SK-N-SH (cell line): Measurements from ENCODE around the gene WDR7. TPM values are rescaled to one million over a fixed set of nuclear protein-coding genes. Genes with fewer than 3 reads are reported as not detected.

ENCODE experiments used
- CTCF ChIA-PET: fragments of 300-600, 350-600 bp; formaldehyde crosslinking; extraction: SDS; loops from one replicate; lab custom pipeline; 2021; lab: Yijun Ruan, JAX
- POLR2A ChIA-PET: fragments of 350-600 bp; sonication (Branson Sonifier 250); formaldehyde crosslinking; extraction: SDS; loops from one replicate; lab custom pipeline; 2020; ENCODE audit warnings: antibody characterized with exemption, inconsistent platforms; lab: Yijun Ruan, JAX
- DNase-seq: peaks from one replicate; pipeline ENCODE4 v3.0.0; 2012
- H2AFZ ChIP-seq: fragments of 200-600 bp; sonication (generic); 2 replicates; pipeline ENCODE4 v1.8.1; 2016; ENCODE audit warnings: antibody characterized with exemption, mild to moderate bottlenecking, low read depth
- H3F3A ChIP-seq: fragments of 200-600 bp; sonication (generic); replicated peaks from 2 replicates; pipeline ENCODE3; 2016; ENCODE audit warnings: antibody characterized with exemption, mild to moderate bottlenecking; ENCODE audit not compliant: insufficient read depth
- H3K27ac ChIP-seq, 2 experiments: fragments of 200-500 bp in 1 of 2; fragments of 200-600 bp in 1 of 2; sonication (Bioruptor generic) in 1 of 2; sonication (generic), shearing (Covaris generic) in 1 of 2; 2 replicates each; pipeline versions ENCODE4 v1.5.1 to v1.6.1; 2014 to 2016; ENCODE audit warnings: low read depth in 2 of 2, inconsistent platforms in 1 of 2, low read length in 1 of 2, mild to moderate bottlenecking in 1 of 2, mixed read lengths in 1 of 2
- H3K27me3 ChIP-seq: fragments of 200-600 bp; sonication (generic), shearing (Covaris generic); 2 replicates; pipeline ENCODE4 v1.6.1; 2016; ENCODE audit warnings: mixed run types; ENCODE audit not compliant: insufficient read depth
- H3K36me3 ChIP-seq, 2 experiments: fragments of 200-500 bp in 1 of 2; fragments of 200-600 bp in 1 of 2; sonication (Bioruptor generic) in 1 of 2; sonication (generic) in 1 of 2; replicated peaks in 1 of 2; 2 replicates each; pipeline versions ENCODE3 to v1.5.1; 2014 to 2016; ENCODE audit warnings: low read length in 1 of 2, mild to moderate bottlenecking in 1 of 2; ENCODE audit not compliant: insufficient read depth in 2 of 2, control insufficient read depth in 1 of 2
- H3K4me1 ChIP-seq, 2 experiments: fragments of 200-500 bp in 1 of 2; fragments of 200-600 bp in 1 of 2; sonication (Bioruptor generic) in 1 of 2; sonication (generic), shearing (Covaris generic) in 1 of 2; 2 replicates each; pipeline versions ENCODE4 v1.5.1 to v1.6.1; 2014 to 2016; ENCODE audit warnings: low read depth in 1 of 2, low read length in 1 of 2, mixed run types in 1 of 2; ENCODE audit not compliant: insufficient read depth in 2 of 2, control insufficient read depth in 1 of 2
- H3K4me2 ChIP-seq: fragments of 200-600 bp; sonication (generic), shearing (Covaris generic); 2 replicates; pipeline ENCODE4 v1.6.1; 2017; ENCODE audit warnings: mixed run types
- H3K4me3 ChIP-seq, 2 experiments: fragments of 200-500 bp in 1 of 2; fragments of 200-600 bp in 1 of 2; sonication (Bioruptor generic) in 1 of 2; sonication (generic), shearing (Covaris generic) in 1 of 2; 2 replicates each; pipeline versions ENCODE4 v1.5.1 to v1.8.1; 2014 to 2016; ENCODE audit warnings: low read depth in 2 of 2, inconsistent platforms in 1 of 2, low read length in 1 of 2, mild to moderate bottlenecking in 1 of 2, mixed read lengths in 1 of 2, moderate library complexity in 1 of 2
- H3K79me2 ChIP-seq: fragments of 200-600 bp; sonication (generic); 2 replicates; pipeline ENCODE4 v1.8.1; 2017; ENCODE audit warnings: mild to moderate bottlenecking; ENCODE audit not compliant: insufficient read depth
- H3K9ac ChIP-seq: fragments of 200-600 bp; sonication (generic); 2 replicates; pipeline ENCODE4 v1.6.1; 2017; ENCODE audit warnings: mixed run types
- H3K9me2 ChIP-seq: fragments of 200-600 bp; sonication (generic); 2 replicates; pipeline ENCODE4 v1.6.1; 2017; ENCODE audit warnings: mixed run types
- H3K9me3 ChIP-seq: fragments of 200-600 bp; sonication (generic); 2 replicates; pipeline ENCODE4 v1.6.1; 2017; ENCODE audit warnings: mixed run types, mild to moderate bottlenecking, moderate library complexity
- H4K20me1 ChIP-seq: fragments of 200-600 bp; sonication (generic); 2 replicates; pipeline ENCODE4 v1.6.1; 2017; ENCODE audit warnings: mild to moderate bottlenecking, mixed run types; ENCODE audit not compliant: insufficient read depth
- CHD2 ChIP-seq: fragments of 150-350 bp; IDR thresholded peaks from 2 replicates; pipeline ENCODE4 v1.6.1; 2018; ENCODE audit warnings: low read length; ENCODE audit not compliant: partially characterized antibody
- EP300 ChIP-seq, 2 experiments: IDR thresholded peaks; 2 replicates each; pipeline versions ENCODE4 v1.4.0 to v1.6.1; 2012; ENCODE audit warnings: borderline replicate concordance in 1 of 2, low read depth in 1 of 2, low read length in 1 of 2
- FOXJ3 ChIP-seq: sonication (generic); formaldehyde crosslinking; IDR thresholded peaks from 2 replicates; pipeline ENCODE4 v1.5.1; 2020; ENCODE audit warnings: mild to moderate bottlenecking, missing genetic modification reagents
- FOXM1 ChIP-seq: IDR thresholded peaks from 2 replicates; pipeline ENCODE4 v1.4.0; 2012; ENCODE audit warnings: low read depth, mild to moderate bottlenecking
- GABPA ChIP-seq: IDR thresholded peaks from 2 replicates; pipeline ENCODE4 v1.4.0; 2012; ENCODE audit warnings: low read depth, mild to moderate bottlenecking
- MXI1 ChIP-seq: IDR thresholded peaks from 2 replicates; pipeline ENCODE4 v1.6.1; 2012; ENCODE audit warnings: mild to moderate bottlenecking, low read depth, low read length, improper control_type of control experiment
- RAD21 ChIP-seq: IDR thresholded peaks from 2 replicates; pipeline ENCODE4 v1.6.1; 2012; ENCODE audit warnings: mild to moderate bottlenecking, low read length
- RFX5 ChIP-seq: IDR thresholded peaks from 2 replicates; pipeline ENCODE4 v1.6.1; 2012; ENCODE audit warnings: mild to moderate bottlenecking, improper control_type of control experiment, low read length
- SIN3A ChIP-seq: IDR thresholded peaks from 2 replicates; pipeline ENCODE4 v1.6.1; 2012; ENCODE audit warnings: low read depth, mild to moderate bottlenecking, low read length, moderate library complexity, borderline replicate concordance
- SMC3 ChIP-seq: IDR thresholded peaks from 2 replicates; pipeline ENCODE4 v1.6.1; 2012; ENCODE audit warnings: low read depth, low read length, improper control_type of control experiment
- WGBS: methylation state at CpG from one replicate; pipeline ENCODE4 v1.1.6; 2017; ENCODE audit warnings: low lambda C conversion rate; 5-methylcytosine and 5-hydroxymethylcytosine counted together
- polyA plus RNA-seq, 3 experiments: library from polyadenylated mRNA; depleted of rRNA; stranded (reverse); fragments of >200 nt; gene quantifications; 2 replicates each; pipeline ENCODE4 v1.2.3, GENCODE V29; 2012
- TF ChIP-seq, protein P1 (sequence below): IDR thresholded peaks from 2 replicates; pipeline ENCODE4 v1.6.1; 2012; ENCODE audit warnings: mild to moderate bottlenecking, low read depth, low read length, moderate library complexity
- TF ChIP-seq, protein P2 (sequence below): fragments of 150-350 bp; IDR thresholded peaks from 2 replicates; pipeline ENCODE4 v1.6.1; 2016; ENCODE audit warnings: mild to moderate bottlenecking, low read depth, low read length
- TF ChIP-seq, protein P3 (sequence below): IDR thresholded peaks from 2 replicates; pipeline ENCODE4 v1.4.0; 2012; ENCODE audit warnings: low read depth
- TF ChIP-seq, protein P4 (sequence below): IDR thresholded peaks from 2 replicates; pipeline ENCODE4 v1.4.0; 2012; ENCODE audit warnings: low read depth, borderline replicate concordance
- TF ChIP-seq, protein P5 (sequence below): IDR thresholded peaks from 2 replicates; pipeline ENCODE4 v1.4.0; 2012; ENCODE audit warnings: low read depth, borderline replicate concordance

The WDR7 gene
- polyA plus RNA-seq, 1 of the 3 experiments (the other 2 are of a cell fraction), result 4.1 TPM

DNA sequence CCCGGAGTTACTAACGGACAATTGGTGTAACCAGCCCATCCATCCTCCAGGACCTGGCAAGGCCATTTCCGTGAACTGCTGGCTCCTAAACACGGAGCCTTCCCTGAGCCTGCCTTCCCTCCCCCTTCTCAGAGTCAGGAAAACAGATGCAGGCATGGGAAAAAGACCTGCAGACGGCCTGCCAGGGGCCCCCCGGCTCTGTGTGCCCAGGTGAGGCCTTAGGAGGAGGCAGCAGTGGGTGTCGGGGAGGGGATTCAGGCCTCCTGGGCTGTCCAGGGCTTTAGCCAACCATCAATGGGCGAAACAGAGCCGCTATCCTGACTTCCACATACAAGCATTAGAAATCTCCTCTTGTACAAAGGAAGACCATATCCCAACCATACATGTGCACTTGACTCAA lies 427.5 kb downstream of the WDR7 start:
- Histone ChIP-seq H3K9me2 (no peaks in the 10 kb centered on the region), H3K4me1 (no peaks in the 10 kb centered on the region), H3K9ac (no peak overlapping the region), H3K27me3 (no peaks in the 10 kb centered on the region), H3K36me3 (no peaks in the 10 kb centered on the region), H3K27ac (no peak overlapping the region), H3K4me3 (no peak overlapping the region), H2AFZ (no peak overlapping the region), H4K20me1 (no peaks in the 10 kb centered on the region), H3K79me2 (no peaks in the 10 kb centered on the region), H3K4me2 (no peak overlapping the region), H3K9me3 (no peaks in the 10 kb centered on the region), H3F3A (no peaks in the 10 kb centered on the region)
- WGBS, result 33% methylated on average over 7 of the region's 9 CpGs
- no peak for TF ChIP-seq RFX5
- TF ChIP-seq, protein P1, sequence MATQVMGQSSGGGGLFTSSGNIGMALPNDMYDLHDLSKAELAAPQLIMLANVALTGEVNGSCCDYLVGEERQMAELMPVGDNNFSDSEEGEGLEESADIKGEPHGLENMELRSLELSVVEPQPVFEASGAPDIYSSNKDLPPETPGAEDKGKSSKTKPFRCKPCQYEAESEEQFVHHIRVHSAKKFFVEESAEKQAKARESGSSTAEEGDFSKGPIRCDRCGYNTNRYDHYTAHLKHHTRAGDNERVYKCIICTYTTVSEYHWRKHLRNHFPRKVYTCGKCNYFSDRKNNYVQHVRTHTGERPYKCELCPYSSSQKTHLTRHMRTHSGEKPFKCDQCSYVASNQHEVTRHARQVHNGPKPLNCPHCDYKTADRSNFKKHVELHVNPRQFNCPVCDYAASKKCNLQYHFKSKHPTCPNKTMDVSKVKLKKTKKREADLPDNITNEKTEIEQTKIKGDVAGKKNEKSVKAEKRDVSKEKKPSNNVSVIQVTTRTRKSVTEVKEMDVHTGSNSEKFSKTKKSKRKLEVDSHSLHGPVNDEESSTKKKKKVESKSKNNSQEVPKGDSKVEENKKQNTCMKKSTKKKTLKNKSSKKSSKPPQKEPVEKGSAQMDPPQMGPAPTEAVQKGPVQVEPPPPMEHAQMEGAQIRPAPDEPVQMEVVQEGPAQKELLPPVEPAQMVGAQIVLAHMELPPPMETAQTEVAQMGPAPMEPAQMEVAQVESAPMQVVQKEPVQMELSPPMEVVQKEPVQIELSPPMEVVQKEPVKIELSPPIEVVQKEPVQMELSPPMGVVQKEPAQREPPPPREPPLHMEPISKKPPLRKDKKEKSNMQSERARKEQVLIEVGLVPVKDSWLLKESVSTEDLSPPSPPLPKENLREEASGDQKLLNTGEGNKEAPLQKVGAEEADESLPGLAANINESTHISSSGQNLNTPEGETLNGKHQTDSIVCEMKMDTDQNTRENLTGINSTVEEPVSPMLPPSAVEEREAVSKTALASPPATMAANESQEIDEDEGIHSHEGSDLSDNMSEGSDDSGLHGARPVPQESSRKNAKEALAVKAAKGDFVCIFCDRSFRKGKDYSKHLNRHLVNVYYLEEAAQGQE, result no peak
- no peak for TF ChIP-seq SMC3
- TF ChIP-seq, protein P2, sequence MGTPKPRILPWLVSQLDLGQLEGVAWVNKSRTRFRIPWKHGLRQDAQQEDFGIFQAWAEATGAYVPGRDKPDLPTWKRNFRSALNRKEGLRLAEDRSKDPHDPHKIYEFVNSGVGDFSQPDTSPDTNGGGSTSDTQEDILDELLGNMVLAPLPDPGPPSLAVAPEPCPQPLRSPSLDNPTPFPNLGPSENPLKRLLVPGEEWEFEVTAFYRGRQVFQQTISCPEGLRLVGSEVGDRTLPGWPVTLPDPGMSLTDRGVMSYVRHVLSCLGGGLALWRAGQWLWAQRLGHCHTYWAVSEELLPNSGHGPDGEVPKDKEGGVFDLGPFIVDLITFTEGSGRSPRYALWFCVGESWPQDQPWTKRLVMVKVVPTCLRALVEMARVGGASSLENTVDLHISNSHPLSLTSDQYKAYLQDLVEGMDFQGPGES, result no peak
- TF ChIP-seq, protein P3, sequence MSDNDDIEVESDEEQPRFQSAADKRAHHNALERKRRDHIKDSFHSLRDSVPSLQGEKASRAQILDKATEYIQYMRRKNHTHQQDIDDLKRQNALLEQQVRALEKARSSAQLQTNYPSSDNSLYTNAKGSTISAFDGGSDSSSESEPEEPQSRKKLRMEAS, result no peak
- TF ChIP-seq CHD2, result no peak
- no peak for TF ChIP-seq GABPA
- no peak for TF ChIP-seq FOXJ3 (CRISPR knock-in tag)
- TF ChIP-seq MXI1, result no peak
- no peak for TF ChIP-seq SIN3A
- no peak for TF ChIP-seq FOXM1
- TF ChIP-seq, protein P4, sequence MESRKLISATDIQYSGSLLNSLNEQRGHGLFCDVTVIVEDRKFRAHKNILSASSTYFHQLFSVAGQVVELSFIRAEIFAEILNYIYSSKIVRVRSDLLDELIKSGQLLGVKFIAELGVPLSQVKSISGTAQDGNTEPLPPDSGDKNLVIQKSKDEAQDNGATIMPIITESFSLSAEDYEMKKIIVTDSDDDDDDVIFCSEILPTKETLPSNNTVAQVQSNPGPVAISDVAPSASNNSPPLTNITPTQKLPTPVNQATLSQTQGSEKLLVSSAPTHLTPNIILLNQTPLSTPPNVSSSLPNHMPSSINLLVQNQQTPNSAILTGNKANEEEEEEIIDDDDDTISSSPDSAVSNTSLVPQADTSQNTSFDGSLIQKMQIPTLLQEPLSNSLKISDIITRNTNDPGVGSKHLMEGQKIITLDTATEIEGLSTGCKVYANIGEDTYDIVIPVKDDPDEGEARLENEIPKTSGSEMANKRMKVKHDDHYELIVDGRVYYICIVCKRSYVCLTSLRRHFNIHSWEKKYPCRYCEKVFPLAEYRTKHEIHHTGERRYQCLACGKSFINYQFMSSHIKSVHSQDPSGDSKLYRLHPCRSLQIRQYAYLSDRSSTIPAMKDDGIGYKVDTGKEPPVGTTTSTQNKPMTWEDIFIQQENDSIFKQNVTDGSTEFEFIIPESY, result no peak
- TF ChIP-seq, protein P5, sequence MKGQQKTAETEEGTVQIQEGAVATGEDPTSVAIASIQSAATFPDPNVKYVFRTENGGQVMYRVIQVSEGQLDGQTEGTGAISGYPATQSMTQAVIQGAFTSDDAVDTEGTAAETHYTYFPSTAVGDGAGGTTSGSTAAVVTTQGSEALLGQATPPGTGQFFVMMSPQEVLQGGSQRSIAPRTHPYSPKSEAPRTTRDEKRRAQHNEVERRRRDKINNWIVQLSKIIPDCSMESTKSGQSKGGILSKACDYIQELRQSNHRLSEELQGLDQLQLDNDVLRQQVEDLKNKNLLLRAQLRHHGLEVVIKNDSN, result no peak
- no peak for TF ChIP-seq EP300 (IDR thresholded peaks at IDR 0.05; ENCODE audit: borderline replicate concordance in 1 of 2, low read depth in 1 of 2, low read length in 1 of 2)
- TF ChIP-seq RAD21, result no peak
- CTCF ChIA-PET, result no interaction called here
- POLR2A ChIA-PET, result no interaction called here
- DNase-seq, result no peak
